ENCODE data around the gene BMPR1B.

DNA sequence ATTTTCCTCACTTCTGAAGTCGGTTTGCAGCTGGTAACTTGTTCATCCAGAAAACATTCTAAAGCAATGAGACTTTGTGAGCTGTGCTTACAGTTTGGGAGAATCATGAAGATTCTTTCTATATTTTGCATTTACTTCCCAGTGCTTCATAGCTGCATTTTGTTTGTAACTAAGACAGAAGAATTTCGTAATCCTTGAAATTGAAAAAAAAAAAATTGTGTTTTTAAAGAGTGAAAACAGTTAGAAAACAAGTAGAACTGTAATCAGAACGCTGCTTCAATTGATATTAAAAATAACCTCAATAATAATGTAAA, 398.7 kb downstream of the BMPR1B start:
- no peak for TF ChIP-seq SUZ12 (IDR thresholded peaks at IDR 0.05; ENCODE audit: low read length)
- no peak for TF ChIP-seq ZNF274 (IDR thresholded peaks at IDR 0.05; ENCODE audit: borderline replicate concordance, extremely low read depth, low read length)
- TF ChIP-seq, protein P1, sequence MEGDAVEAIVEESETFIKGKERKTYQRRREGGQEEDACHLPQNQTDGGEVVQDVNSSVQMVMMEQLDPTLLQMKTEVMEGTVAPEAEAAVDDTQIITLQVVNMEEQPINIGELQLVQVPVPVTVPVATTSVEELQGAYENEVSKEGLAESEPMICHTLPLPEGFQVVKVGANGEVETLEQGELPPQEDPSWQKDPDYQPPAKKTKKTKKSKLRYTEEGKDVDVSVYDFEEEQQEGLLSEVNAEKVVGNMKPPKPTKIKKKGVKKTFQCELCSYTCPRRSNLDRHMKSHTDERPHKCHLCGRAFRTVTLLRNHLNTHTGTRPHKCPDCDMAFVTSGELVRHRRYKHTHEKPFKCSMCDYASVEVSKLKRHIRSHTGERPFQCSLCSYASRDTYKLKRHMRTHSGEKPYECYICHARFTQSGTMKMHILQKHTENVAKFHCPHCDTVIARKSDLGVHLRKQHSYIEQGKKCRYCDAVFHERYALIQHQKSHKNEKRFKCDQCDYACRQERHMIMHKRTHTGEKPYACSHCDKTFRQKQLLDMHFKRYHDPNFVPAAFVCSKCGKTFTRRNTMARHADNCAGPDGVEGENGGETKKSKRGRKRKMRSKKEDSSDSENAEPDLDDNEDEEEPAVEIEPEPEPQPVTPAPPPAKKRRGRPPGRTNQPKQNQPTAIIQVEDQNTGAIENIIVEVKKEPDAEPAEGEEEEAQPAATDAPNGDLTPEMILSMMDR (IDR thresholded peaks at IDR 0.05; ENCODE audit: control extremely low read depth in 1 of 3, insufficient read depth in 1 of 3, low read depth in 1 of 3, low read length in 3 of 3), result no peak
- TF ChIP-seq, protein P2, sequence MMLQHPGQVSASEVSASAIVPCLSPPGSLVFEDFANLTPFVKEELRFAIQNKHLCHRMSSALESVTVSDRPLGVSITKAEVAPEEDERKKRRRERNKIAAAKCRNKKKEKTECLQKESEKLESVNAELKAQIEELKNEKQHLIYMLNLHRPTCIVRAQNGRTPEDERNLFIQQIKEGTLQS (IDR thresholded peaks at IDR 0.05; ENCODE audit: insufficient read depth, low read depth, low read length), result no peak
- TF ChIP-seq GABPA (IDR thresholded peaks at IDR 0.05; ENCODE audit: borderline replicate concordance, insufficient read depth, low read length), result no peak
- no peak for TF ChIP-seq SP1 (IDR thresholded peaks at IDR 0.05; ENCODE audit: low read depth, low read length)
- no peak for TF ChIP-seq CREB1 (IDR thresholded peaks at IDR 0.05)
- TF ChIP-seq TAF1 (IDR thresholded peaks at IDR 0.05; ENCODE audit: low read depth, low read length), result no peak
- no peak for TF ChIP-seq POLR2AphosphoS5 (IDR thresholded peaks at IDR 0.05; ENCODE audit: low read depth, low read length)
- TF ChIP-seq EP300 (IDR thresholded peaks at IDR 0.05; ENCODE audit: borderline replicate concordance in 1 of 2, low read depth in 2 of 2, low read length in 2 of 2), result no peak
- no peak for TF ChIP-seq MAFK (IDR thresholded peaks at IDR 0.05; ENCODE audit: low read depth, low read length)
- no peak for TF ChIP-seq POLR2A (IDR thresholded peaks at IDR 0.05; ENCODE audit: control extremely low read depth in 1 of 2, low read depth in 2 of 2, low read length in 2 of 2)

Data from H1 (cell line).